H9 (cell line): ENCODE measurements around the gene PCGF3. TPM values are rescaled to one million over a fixed set of nuclear protein-coding genes. Genes with fewer than 3 reads are reported as not detected.

Experiments used
- DNase-seq: peaks from one replicate; pipeline ENCODE4 v3.0.0-alpha.2; 2017
- H2AFZ ChIP-seq: one replicate; pipeline ENCODE4 v1.6.1; 2013; ENCODE audit warnings: mild to moderate bottlenecking, low read length, control low read depth, moderate library complexity
- H2AK5ac ChIP-seq: 2 replicates; pipeline ENCODE4 v1.6.1; 2013; ENCODE audit warnings: low read length, control low read depth, mixed read lengths; ENCODE audit not compliant: insufficient read length
- H2BK120ac ChIP-seq: one replicate; pipeline ENCODE4 v1.6.1; 2013; ENCODE audit warnings: low read depth, mild to moderate bottlenecking, low read length, control low read depth, inconsistent platforms; ENCODE audit not compliant: poor library complexity, severe bottlenecking
- H2BK12ac ChIP-seq: 2 replicates; pipeline ENCODE4 v1.6.1; 2013; ENCODE audit warnings: low read length, control low read depth, mixed read lengths, low read depth; ENCODE audit not compliant: insufficient read length
- H2BK15ac ChIP-seq: 2 replicates; pipeline ENCODE4 v1.6.1; 2013; ENCODE audit warnings: low read depth, low read length, control low read depth
- H2BK20ac ChIP-seq: one replicate; pipeline ENCODE4 v1.6.1; 2013; ENCODE audit warnings: low read depth, mild to moderate bottlenecking, low read length, control low read depth, inconsistent platforms; ENCODE audit not compliant: poor library complexity, severe bottlenecking
- H2BK5ac ChIP-seq: 2 replicates; pipeline ENCODE4 v1.6.1; 2013; ENCODE audit warnings: low read length, control low read depth, mixed read lengths; ENCODE audit not compliant: insufficient read length
- H3K14ac ChIP-seq: 2 replicates; pipeline ENCODE4 v1.6.1; 2013; ENCODE audit warnings: low read length, control low read depth; ENCODE audit not compliant: insufficient read depth
- H3K18ac ChIP-seq: 2 replicates; pipeline ENCODE4 v1.6.1; 2013; ENCODE audit warnings: low read depth, mild to moderate bottlenecking, mixed read lengths, low read length, control low read depth; ENCODE audit not compliant: insufficient read length
- H3K23ac ChIP-seq: 2 replicates; pipeline ENCODE4 v1.6.1; 2013; ENCODE audit warnings: low read length, control low read depth, mixed read lengths, low read depth; ENCODE audit not compliant: insufficient read length
- H3K23me2 ChIP-seq: 2 replicates; pipeline ENCODE4 v1.6.1; 2013; ENCODE audit warnings: low read depth, mild to moderate bottlenecking, mixed read lengths, low read length, control low read depth; ENCODE audit not compliant: insufficient read length, poor library complexity, severe bottlenecking
- H3K27ac ChIP-seq: 2 replicates; pipeline ENCODE4 v1.5.1; 2013; ENCODE audit warnings: low read length, control low read depth, mixed read lengths, low read depth; ENCODE audit not compliant: insufficient read length
- H3K27me3 ChIP-seq: 2 replicates; pipeline ENCODE4 v1.6.1; 2013; ENCODE audit warnings: low read length, control low read depth, inconsistent platforms; ENCODE audit not compliant: insufficient read depth
- H3K4ac ChIP-seq: 2 replicates; pipeline ENCODE4 v1.6.1; 2013; ENCODE audit warnings: low read depth, mild to moderate bottlenecking, control low read depth, inconsistent platforms, low read length, moderate library complexity
- H3K4me1 ChIP-seq: 2 replicates; pipeline ENCODE4 v1.6.1; 2013; ENCODE audit warnings: low read length, control low read depth, inconsistent platforms; ENCODE audit not compliant: insufficient read depth
- H3K4me2 ChIP-seq: 2 replicates; pipeline ENCODE4 v1.6.1; 2013; ENCODE audit warnings: low read length, control low read depth, mixed read lengths; ENCODE audit not compliant: insufficient read length, insufficient read depth
- H3K56ac ChIP-seq: 2 replicates; pipeline ENCODE4 v1.6.1; 2013; ENCODE audit warnings: low read depth, mild to moderate bottlenecking, mixed read lengths, low read length, control low read depth; ENCODE audit not compliant: insufficient read length
- H3K79me1 ChIP-seq: 2 replicates; pipeline ENCODE4 v1.6.1; 2013; ENCODE audit warnings: low read depth, mild to moderate bottlenecking, moderate library complexity, low read length, control low read depth, inconsistent platforms; ENCODE audit not compliant: insufficient read depth, poor library complexity, severe bottlenecking
- H3K79me2 ChIP-seq: 2 replicates; pipeline ENCODE4 v1.6.1; 2013; ENCODE audit warnings: low read length, control low read depth, inconsistent platforms; ENCODE audit not compliant: insufficient read depth
- H3K9ac ChIP-seq: 2 replicates; pipeline ENCODE4 v1.6.1; 2013; ENCODE audit warnings: low read length, control low read depth, mixed read lengths; ENCODE audit not compliant: insufficient read length; ENCODE audit errors: extremely low read depth
- H3K9me3 ChIP-seq: one replicate; pipeline ENCODE4 v1.6.1; 2013; ENCODE audit warnings: low read depth, low read length, inconsistent platforms; ENCODE audit not compliant: control insufficient read depth
- H3T11ph ChIP-seq: one replicate; pipeline ENCODE4 v1.6.1; 2013; ENCODE audit warnings: mild to moderate bottlenecking, low read length, control low read depth, inconsistent platforms
- H4K20me1 ChIP-seq: one replicate; pipeline ENCODE4 v1.6.1; 2013; ENCODE audit not compliant: control insufficient read depth, insufficient read length, insufficient read depth
- H4K5ac ChIP-seq: 2 replicates; pipeline ENCODE4 v1.6.1; 2013; ENCODE audit warnings: low read depth, mild to moderate bottlenecking, mixed read lengths, low read length, control low read depth; ENCODE audit not compliant: insufficient read length
- H4K8ac ChIP-seq: replicated peaks from 2 replicates; pipeline ENCODE4 v1.6.1; 2013; ENCODE audit warnings: low read length, control low read depth, mixed read lengths, low read depth; ENCODE audit not compliant: insufficient read length
- H4K91ac ChIP-seq: 2 replicates; pipeline ENCODE4 v1.6.1; 2013; ENCODE audit warnings: low read depth, mild to moderate bottlenecking, moderate library complexity, mixed read lengths, low read length, control low read depth; ENCODE audit not compliant: insufficient read length
- H3K27ac Mint-ChIP-seq, 3 experiments: 2 replicates in 2 of 3; 3 replicates in 1 of 3; pipeline ENCODE4 v1.8.0; 2020 to 2021; ENCODE audit warnings: mixed read lengths in 3 of 3, mild to moderate bottlenecking in 1 of 3, moderate library complexity in 1 of 3
- H3K27me3 Mint-ChIP-seq: 2 replicates; pipeline ENCODE4 v1.8.0; 2021; ENCODE audit warnings: low read depth, mild to moderate bottlenecking, moderate library complexity, mixed read lengths
- H3K36me3 Mint-ChIP-seq, 3 experiments: 2 replicates in 2 of 3; 3 replicates in 1 of 3; pipeline ENCODE4 v1.8.0; 2020 to 2021; ENCODE audit warnings: low read depth in 3 of 3, mixed read lengths in 3 of 3; ENCODE audit not compliant: insufficient read depth in 1 of 3
- H3K4me1 Mint-ChIP-seq, 2 experiments: 2 replicates each; pipeline ENCODE4 v1.8.0; 2020; ENCODE audit warnings: mixed read lengths in 2 of 2
- H3K4me3 Mint-ChIP-seq, 2 experiments: 2 replicates in 1 of 2; 3 replicates in 1 of 2; pipeline ENCODE4 v1.8.0; 2020 to 2021; ENCODE audit warnings: mild to moderate bottlenecking in 2 of 2, mixed read lengths in 2 of 2, moderate library complexity in 1 of 2
- H3K9me3 Mint-ChIP-seq, 2 experiments: 2 replicates in 1 of 2; 3 replicates in 1 of 2; pipeline ENCODE4 v1.8.0; 2020; ENCODE audit warnings: mild to moderate bottlenecking in 2 of 2, mixed read lengths in 2 of 2, moderate library complexity in 1 of 2
- CTCF ChIP-seq: fragments of 200-600 bp; sonication (generic); conservative IDR thresholded peaks from 3 replicates; pipeline ENCODE4 v1.8.0; 2021; ENCODE audit warnings: antibody characterized with exemption, mild to moderate bottlenecking
- WGBS: extraction: QIAGEN DNeasy Blood & Tissue Kit; methylation state at CpG from one replicate; pipeline ENCODE4 v1.1.7; 2013; ENCODE audit warnings: missing lambda C conversion rate, low lambda C conversion rate, mixed read lengths; ENCODE audit not compliant: insufficient read length; ENCODE audit errors: extremely low coverage; 5-methylcytosine and 5-hydroxymethylcytosine counted together
- total RNA-seq: library from RNA; stranded (reverse); gene quantifications from 2 replicates; pipeline ENCODE4 v1.2.1, GENCODE V29; 2021

The PCGF3 gene
- total RNA-seq, 1 experiment from 2014 or later = 43.1 TPM

- Histone ChIP-seq H3K14ac (no peak overlapping the region), H3K9ac (no peak overlapping the region), H4K5ac (no peak overlapping the region), H4K20me1 (no peaks in the 10 kb centered on the region), H3K56ac (no peak overlapping the region), H3K27me3 (peaks cover 5% of the 10 kb centered on the region; the same call in 1 of the 2 replicates), H2AFZ (no peak overlapping the region), H3K4ac (no peak overlapping the region), H3T11ph (no peak overlapping the region), H2AK5ac (no peak overlapping the region), H3K23ac (no peak overlapping the region), H3K9me3 (no peaks in the 10 kb centered on the region), H3K4me1 (no peaks in the 10 kb centered on the region; the same call in 1 of the 2 replicates), H3K23me2 (no peaks in the 10 kb centered on the region), H3K79me1 (no peaks in the 10 kb centered on the region), H4K91ac (no peak overlapping the region), H2BK5ac (no peak overlapping the region), H2BK20ac (no peak overlapping the region), H2BK120ac (no peak overlapping the region), H3K27ac (no peak overlapping the region), H3K4me2 (no peak overlapping the region), H4K8ac (no peak overlapping the region), H2BK15ac (no peak overlapping the region), H2BK12ac (no peak overlapping the region), H3K79me2 (no peaks in the 10 kb centered on the region), H3K18ac (no peak overlapping the region)
- H3K4me3 Mint-ChIP-seq = no peak overlapping the region
- H3K27ac Mint-ChIP-seq = no peak overlapping the region
- no peak for DNase-seq
- H3K36me3 Mint-ChIP-seq = 0 out of 7 replicates have a peak, but pooled peaks cover 0 to 1% (median 0%) of the 10 kb centered on the region in 3 experiments
- H3K4me1 Mint-ChIP-seq = peaks cover 22 to 23% of the 10 kb centered on the region in 2 experiments
- no peak for TF ChIP-seq CTCF
- H3K9me3 Mint-ChIP-seq = peaks cover 0 to 2% of the 10 kb centered on the region in 2 experiments; a peak in 1 of 5 replicates
- H3K27me3 Mint-ChIP-seq = peaks cover 79% of the 10 kb centered on the region
- WGBS = no CpG with 5 or more reads among the region's 4 CpGs
Measured at GRCh38 chr4:797066-797465, 91.4 kb downstream of the PCGF3 start.
